Measurements from ENCODE around the gene GLYATL2.

The GLYATL2 gene

DNA sequence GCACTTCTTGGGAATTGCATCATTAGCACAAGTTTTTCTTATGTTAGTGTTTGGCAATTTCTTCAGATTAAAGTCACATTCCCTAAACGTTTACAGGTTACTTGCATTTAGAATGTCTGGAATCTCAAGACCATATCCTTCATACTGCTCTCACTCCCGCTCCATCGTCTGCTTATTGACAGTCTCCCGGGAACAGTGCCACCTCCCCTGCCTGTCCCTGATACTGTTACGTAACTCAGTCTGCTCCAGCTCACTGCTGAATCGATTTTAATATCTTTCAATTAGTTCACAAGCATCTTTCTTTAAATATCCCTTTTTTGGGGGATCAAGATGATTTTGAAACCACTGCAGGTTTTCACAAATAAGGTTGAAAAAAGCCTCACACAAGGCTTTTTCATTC, 48.2 kb downstream of the GLYATL2 start:
- DNase-seq = no peak

GRCh38 chr11:58788355-58789023, 56.0 kb downstream of the GLYATL2 start:
- peak; percentile 34 for DNase-seq

GRCh38 chr11:58787903-58788302, 56.6 kb downstream of the GLYATL2 start:
- no peak for DNase-seq

- no peak for DNase-seq
Observed at GRCh38 chr11:58786693-58787092, 57.8 kb downstream of the GLYATL2 start.

DNA sequence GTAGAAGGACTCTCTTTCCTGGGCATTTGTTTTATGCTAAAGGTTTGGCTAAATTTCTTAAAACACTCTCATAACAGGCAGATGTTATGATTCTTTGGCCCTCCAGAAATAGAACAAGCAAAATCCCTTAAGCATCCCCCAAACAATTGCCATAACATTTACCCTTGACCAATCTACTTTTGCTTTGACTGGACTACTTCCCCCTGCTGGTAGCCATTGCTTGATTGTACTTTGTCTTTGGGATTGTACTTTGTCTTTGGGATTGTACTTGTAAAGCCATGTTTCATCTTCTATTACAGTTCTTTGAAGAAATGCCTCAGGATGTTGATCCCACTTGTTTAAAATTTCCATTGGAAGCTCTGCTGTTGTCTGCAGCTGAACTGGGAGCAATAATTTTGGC, 59.5 kb downstream of the GLYATL2 start:
- DNase-seq = no peak

Data from CD4-positive, alpha-beta T cell treated with Interleukin-17A for 4 hours (primary cell).